GM21529 (cell line): ENCODE data around the gene ELP4.
"Not testable (repeated sequence)": the region's sequence is repeated elsewhere in the genome, so short reads cannot be mapped to it uniquely, and the experiment has no call there.

Source experiments
- ATAC-seq: cut with Tn5 transposase; IDR thresholded peaks from one replicate; pipeline ENCODE4 v1.9.1; 2021; ENCODE audit not compliant: unreplicated experiment

Gene ELP4

GRCh38 chr11:31542862-31543261, 33.3 kb downstream of the ELP4 start:
- ATAC-seq: no peak

- ATAC-seq: no peak
Observed at GRCh38 chr11:31555938-31556337, 46.4 kb downstream of the ELP4 start.

GRCh38 chr11:31558001-31558400, 48.4 kb downstream of the ELP4 start:
- ATAC-seq: no peak

GRCh38 chr11:31560842-31561476, 51.4 kb downstream of the ELP4 start:
- ATAC-seq: no peak

GRCh38 chr11:31564517-31564916, 55.0 kb downstream of the ELP4 start:
- not testable (repeated sequence) for ATAC-seq

GRCh38 chr11:31574133-31574532, 64.6 kb downstream of the ELP4 start:
- not testable (repeated sequence) for ATAC-seq

GRCh38 chr11:31575764-31576163, 66.2 kb downstream of the ELP4 start:
- ATAC-seq: not testable (repeated sequence)

GRCh38 chr11:31579412-31579811, 69.8 kb downstream of the ELP4 start:
- not testable (repeated sequence) for ATAC-seq

- ATAC-seq: no peak
Observed at GRCh38 chr11:31582697-31583096, 73.1 kb downstream of the ELP4 start.

- ATAC-seq: no peak
Observed at GRCh38 chr11:31598454-31598853, 88.9 kb downstream of the ELP4 start.

GRCh38 chr11:31601635-31602282, 92.2 kb downstream of the ELP4 start:
- no peak for ATAC-seq

GRCh38 chr11:31606893-31607292, 97.3 kb downstream of the ELP4 start:
- no peak for ATAC-seq

- ATAC-seq: no peak
Observed at GRCh38 chr11:31607914-31608313, 98.3 kb downstream of the ELP4 start.

GRCh38 chr11:31608995-31609394, 99.4 kb downstream of the ELP4 start:
- ATAC-seq: no peak

- no peak for ATAC-seq
Observed at GRCh38 chr11:31610544-31610943, 101.0 kb downstream of the ELP4 start.

- no peak for ATAC-seq
Observed at GRCh38 chr11:31617246-31617645, 107.7 kb downstream of the ELP4 start.

- peak; percentile 74 for ATAC-seq
Observed at GRCh38 chr11:31619980-31620379, 110.4 kb downstream of the ELP4 start.

GRCh38 chr11:31620434-31620833, 110.9 kb downstream of the ELP4 start:
- no peak for ATAC-seq

- no peak for ATAC-seq
Observed at GRCh38 chr11:31625868-31626267, 116.3 kb downstream of the ELP4 start.

- ATAC-seq: no peak
Observed at GRCh38 chr11:31628111-31628510, 118.5 kb downstream of the ELP4 start.

GRCh38 chr11:31636983-31637382, 127.4 kb downstream of the ELP4 start:
- no peak for ATAC-seq

GRCh38 chr11:31640611-31641010, 131.0 kb downstream of the ELP4 start:
- no peak for ATAC-seq
